K562 (cell line): ENCODE measurements around the gene ZNF646. TPM values are rescaled to one million over a fixed set of nuclear protein-coding genes. Genes with fewer than 3 reads are reported as not detected.

Source experiments
- DNMT1 ChIP-seq: fragments of 450-650 bp; IDR thresholded peaks from 2 replicates; pipeline ENCODE4 v1.6.1; 2016; ENCODE audit warnings: antibody characterized with exemption, mild to moderate bottlenecking
- ETS1 ChIP-seq: conservative IDR thresholded peaks from 2 replicates; pipeline ENCODE4 v1.6.1; 2011; ENCODE audit warnings: low read depth, mild to moderate bottlenecking, low read length; ENCODE audit not compliant: control insufficient read depth
- HNRNPH1 ChIP-seq: fragments of 200-400 bp; formaldehyde crosslinking; optimal IDR thresholded peaks from 2 replicates; pipeline ENCODE3; 2017; ENCODE audit warnings: low read depth, mild to moderate bottlenecking, low read length, moderate library complexity
- HSF4 ChIP-seq: fragments of 250-450 bp; sonication (Bioruptor Pico); IDR thresholded peaks from 2 replicates; pipeline ENCODE4 v2.1.2; 2022; ENCODE audit warnings: mild to moderate bottlenecking, moderate library complexity, borderline replicate concordance
- PREB ChIP-seq: sonication (generic); formaldehyde crosslinking; IDR thresholded peaks from 2 replicates; pipeline ENCODE4 v1.8.1; 2023; ENCODE audit warnings: mild to moderate bottlenecking, missing genetic modification reagents
- TBP ChIP-seq: optimal IDR thresholded peaks from 2 replicates; pipeline ENCODE3; 2011; ENCODE audit warnings: low read depth, low read length, improper control_type of control experiment
- U2AF1 ChIP-seq: fragments of 200-400 bp; formaldehyde crosslinking; optimal IDR thresholded peaks from 2 replicates; pipeline ENCODE3; 2017; ENCODE audit warnings: mild to moderate bottlenecking, low read depth, low read length, moderate library complexity
- ZBTB26 ChIP-seq: fragments of 450-650 bp; formaldehyde crosslinking; IDR thresholded peaks from 2 replicates; pipeline ENCODE4 v1.4.0; 2022; ENCODE audit warnings: missing genetic modification characterization
- ZC3H8 ChIP-seq: fragments of 450-650 bp; IDR thresholded peaks from 2 replicates; pipeline ENCODE4 v1.6.1; 2017
- ZKSCAN3 ChIP-seq: fragments of 250-450 bp; sonication (Bioruptor Pico); IDR thresholded peaks from 2 replicates; pipeline ENCODE4 v1.4.0; 2020
- ZNF318 ChIP-seq, 2 experiments: fragments of 450-650 bp; IDR thresholded peaks; 2 replicates each; pipeline ENCODE4 v1.6.1; 2016; ENCODE audit warnings: mild to moderate bottlenecking in 2 of 2, borderline replicate concordance in 1 of 2, low read depth in 1 of 2, moderate library complexity in 1 of 2
- ZNF77 ChIP-seq: fragments of 250-450 bp; sonication (Bioruptor Pico); IDR thresholded peaks from 2 replicates; pipeline ENCODE4 v1.5.0; 2020
- polyA plus RNA-seq, 8 experiments: library from polyadenylated mRNA; depleted of rRNA in 4 of 8; stranded (reverse) in 5 of 8; unstranded in 3 of 8; fragments of >200 nt; fragmentation: Nextera tagmentation in 2 of 8; fragmentation: Illumina TruSeq in 1 of 8; extraction: Ambion mirVana in 2 of 8; extraction: Trizol in 1 of 8; gene quantifications; 2 replicates each; pipeline versions ENCODE4 v1.2.1 to v1.2.3, GENCODE V29; 2011 to 2014; ENCODE audit warnings: inconsistent platforms in 1 of 8, missing spikeins in 1 of 8
- total RNA-seq, 7 experiments: library from RNA; depleted of rRNA in 6 of 7; stranded (reverse); fragments of >200 nt in 6 of 7; fragmentation: Illumina TruSeq in 2 of 7; extraction: Trizol in 2 of 7; gene quantifications; 2 replicates each; pipeline versions ENCODE4 v1.2.1 to v1.2.3, GENCODE V29; 2011 to 2021; ENCODE audit warnings: low replicate concordance in 1 of 7
- TF ChIP-seq, protein P1 (sequence below): sonication (generic); formaldehyde crosslinking; IDR thresholded peaks from 2 replicates; pipeline ENCODE4 v1.8.1; 2023; ENCODE audit warnings: mild to moderate bottlenecking, missing genetic modification reagents, moderate library complexity

Gene ZNF646
- total and polyA plus RNA-seq, 9 of the 15 experiments (the other 6 are each of a cell fraction or from before 2014, with no cell fraction given): 0.08 to 20.6 (median 8.0) TPM

- no peak for TF ChIP-seq PREB (CRISPR knock-in tag)
- peak; percentile 51 for TF ChIP-seq TBP
- TF ChIP-seq HNRNPH1: no peak
- TF ChIP-seq U2AF1: no peak
- peak; percentile 24; the same call in 1 of the 2 replicates for TF ChIP-seq ETS1
- TF ChIP-seq HSF4 (CRISPR knock-in tag): no peak
- TF ChIP-seq ZBTB26 (CRISPR knock-in tag): no peak
- TF ChIP-seq, protein P1, sequence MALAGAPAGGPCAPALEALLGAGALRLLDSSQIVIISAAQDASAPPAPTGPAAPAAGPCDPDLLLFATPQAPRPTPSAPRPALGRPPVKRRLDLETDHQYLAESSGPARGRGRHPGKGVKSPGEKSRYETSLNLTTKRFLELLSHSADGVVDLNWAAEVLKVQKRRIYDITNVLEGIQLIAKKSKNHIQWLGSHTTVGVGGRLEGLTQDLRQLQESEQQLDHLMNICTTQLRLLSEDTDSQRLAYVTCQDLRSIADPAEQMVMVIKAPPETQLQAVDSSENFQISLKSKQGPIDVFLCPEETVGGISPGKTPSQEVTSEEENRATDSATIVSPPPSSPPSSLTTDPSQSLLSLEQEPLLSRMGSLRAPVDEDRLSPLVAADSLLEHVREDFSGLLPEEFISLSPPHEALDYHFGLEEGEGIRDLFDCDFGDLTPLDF (CRISPR knock-in tag): peak; percentile 74; the same call in 1 of the 2 replicates
- TF ChIP-seq ZNF318 (IDR thresholded peaks at IDR 0.05; ENCODE audit: borderline replicate concordance in 1 of 2, low read depth in 1 of 2): peak in 1 of 2 experiments; percentile 89; a peak in 2 of 4 replicates
- no peak for TF ChIP-seq DNMT1
- TF ChIP-seq ZNF77 (CRISPR knock-in tag): no peak
- no peak for TF ChIP-seq ZKSCAN3 (CRISPR knock-in tag)
- no peak for TF ChIP-seq ZC3H8
These were observed 41.2 kb upstream of the ZNF646 start, which contains the start of gene STX4 (continued) for GRCh38 chr16:31032736-31033708.
